Measurements from ENCODE around the gene FAM83C. TPM values are rescaled to one million over a fixed set of nuclear protein-coding genes. Genes with fewer than 3 reads are reported as not detected.

FAM83C gene
- total and polyA plus RNA-seq, 7 experiments from 2014 or later, result not detected

DNA sequence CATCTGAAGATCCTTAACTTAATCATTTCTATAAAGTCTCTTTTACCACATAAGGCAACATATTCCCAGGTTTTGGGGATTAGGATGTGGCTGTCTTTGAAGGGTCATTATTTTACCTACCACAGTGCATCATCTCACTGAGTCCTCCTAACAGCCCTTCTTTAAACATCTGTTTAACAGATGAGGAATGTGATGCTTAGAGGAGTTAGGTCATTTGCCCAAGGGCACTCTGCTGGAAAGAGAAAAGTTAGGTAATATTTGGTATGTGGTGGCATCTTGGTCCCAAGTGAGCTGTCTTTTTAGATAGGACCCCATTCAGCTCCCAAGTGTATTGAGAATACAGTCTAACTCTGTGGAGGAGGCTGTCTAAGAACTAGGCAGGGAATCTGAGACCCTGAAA lies 54.7 kb downstream of the FAM83C start:
- CTCF ChIA-PET, result no interaction called here
- Mint-ChIP-seq H3K9me3 (peaks cover 0 to 2% (median 0%) of the 10 kb centered on the region in 11 donors), H3K27me3 (peaks cover 0 to 16% (median 2%) of the 10 kb centered on the region in 5 donors), H3K4me1 (peaks cover 0 to 8% (median 0%) of the 10 kb centered on the region in 7 donors), H3K4me3 (no peak overlapping the region), H3K36me3 (peaks cover 9 to 60% (median 48%) of the 10 kb centered on the region in 5 donors), H3K27ac (no peak overlapping the region)
- intact Hi-C loops (cut with micrococcal nuclease), result no loop called here
- peaks cover 0 to 9% (median 0%) of the 10 kb centered on the region in 3 experiments for H3K36me3 ChIP-seq (ENCODE audit: control insufficient read depth in 2 of 3, insufficient read depth in 3 of 3, low read length in 3 of 3)
- H3K27ac ChIP-seq (ENCODE audit: low read depth, low read length), result no peak overlapping the region
- DNase-seq, result no peak
- H3K27me3 ChIP-seq (ENCODE audit: control insufficient read depth in 2 of 2, insufficient read depth in 2 of 2, low read length in 2 of 2), result no peaks in the 10 kb centered on the region
- no peaks in the 10 kb centered on the region for H3K9me3 ChIP-seq (ENCODE audit: control insufficient read depth in 2 of 3, low read length in 3 of 3)
- ATAC-seq, result no peak
- no peak overlapping the region for H3K4me3 ChIP-seq (ENCODE audit: low read length)
- POLR2A ChIA-PET, result no interaction called here
- H3K4me1 ChIP-seq (ENCODE audit: control insufficient read depth in 2 of 2, insufficient read depth in 2 of 2, low read length in 2 of 2), result no peaks in the 10 kb centered on the region

DNA sequence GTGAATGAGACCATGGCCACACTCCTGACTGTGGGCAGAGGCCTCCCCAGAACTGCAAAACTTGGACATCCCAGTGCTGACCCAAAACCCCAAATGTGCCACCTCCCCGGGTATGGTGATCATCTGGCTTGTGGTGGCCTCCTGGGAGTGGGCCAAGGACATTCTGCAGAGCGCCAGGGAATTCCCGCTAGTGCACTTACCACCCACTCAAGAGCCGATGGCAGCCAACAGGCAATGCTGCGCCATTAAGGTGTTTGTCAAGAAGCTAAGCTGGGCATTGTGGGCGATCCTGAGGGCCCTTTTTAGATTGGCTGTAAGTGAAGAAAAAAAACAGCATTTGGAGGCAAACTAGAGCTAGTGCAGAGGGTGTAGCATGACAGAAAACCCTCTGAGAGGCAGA lies 56.3 kb downstream of the FAM83C start:
- no peaks in the 10 kb centered on the region for H3K4me1 ChIP-seq (ENCODE audit: control insufficient read depth in 2 of 2, insufficient read depth in 2 of 2, low read length in 2 of 2)
- Mint-ChIP-seq H3K9me3 (peaks cover 0 to 2% (median 0%) of the 10 kb centered on the region in 11 donors), H3K4me3 (no peak overlapping the region), H3K4me1 (peaks cover 0 to 11% (median 0%) of the 10 kb centered on the region in 7 donors), H3K27me3 (peaks cover 0 to 16% (median 9%) of the 10 kb centered on the region in 5 donors), H3K27ac (no peak overlapping the region), H3K36me3 (peaks cover 9 to 70% (median 59%) of the 10 kb centered on the region in 5 donors)
- no peak for DNase-seq
- peaks cover 0 to 9% (median 0%) of the 10 kb centered on the region in 3 experiments for H3K36me3 ChIP-seq (ENCODE audit: control insufficient read depth in 2 of 3, insufficient read depth in 3 of 3, low read length in 3 of 3)
- H3K27ac ChIP-seq (ENCODE audit: low read depth, low read length), result no peak overlapping the region
- intact Hi-C loops (cut with micrococcal nuclease), result no loop called here
- CTCF ChIA-PET, result no interaction called here
- no peaks in the 10 kb centered on the region for H3K9me3 ChIP-seq (ENCODE audit: control insufficient read depth in 2 of 3, low read length in 3 of 3)
- POLR2A ChIA-PET, result no interaction called here
- H3K27me3 ChIP-seq (ENCODE audit: control insufficient read depth in 2 of 2, insufficient read depth in 2 of 2, low read length in 2 of 2), result no peaks in the 10 kb centered on the region
- H3K4me3 ChIP-seq (ENCODE audit: low read length), result no peak overlapping the region
- ATAC-seq, result no peak

Other genes starting within 250 kb of the FAM83C start
- gene TRPC4AP, start 199.6 kb downstream of the FAM83C start, total RNA-seq, result 10 to 100 TPM; 50.5 to 66.0 (median 60.6) TPM
- 10 to 100 TPM; 45.8 to 72.0 TPM for gene TRPC4AP, start 199.6 kb downstream of the FAM83C start, polyA plus RNA-seq
- gene EDEM2, start 145.1 kb downstream of the FAM83C start, total RNA-seq, result 10 to 100 TPM; 15.4 to 30.9 (median 20.0) TPM
- 10 to 100 TPM; 27.3 to 38.4 TPM for gene EDEM2, start 145.1 kb downstream of the FAM83C start, polyA plus RNA-seq
- 1 to 10 TPM in 1 of 5 experiments, under 1 TPM in 2, not detected in 2; 0.35 to 2.0 (median 0.60) TPM for gene PROCR, start 120.4 kb downstream of the FAM83C start, total RNA-seq
- 1 to 10 TPM in 1 of 2 donors, under 1 TPM in 1; 0.87 to 1.3 TPM for gene PROCR, start 120.4 kb downstream of the FAM83C start, polyA plus RNA-seq
- gene MMP24, start 65.7 kb downstream of the FAM83C start, total RNA-seq, result under 1 TPM in 1 of 5 experiments, not detected in 4; 0.07 TPM
- gene MMP24, start 65.7 kb downstream of the FAM83C start, polyA plus RNA-seq, result under 1 TPM in 1 of 2 donors, not detected in 1; 0.08 TPM
- 10 to 100 TPM; 43.8 to 88.6 (median 69.4) TPM for gene MMP24OS, start 14.3 kb downstream of the FAM83C start, total RNA-seq
- 10 to 100 TPM; 12.3 to 14.0 TPM for gene MMP24OS, start 14.3 kb downstream of the FAM83C start, polyA plus RNA-seq
- 100 to 1,000 TPM in 1 of 5 experiments, 10 to 100 TPM in 4; 35.4 to 117 (median 39.9) TPM for gene EIF6, start 7.7 kb downstream of the FAM83C start, total RNA-seq
- 100 to 1,000 TPM; 141 to 150 TPM for gene EIF6, start 7.7 kb downstream of the FAM83C start, polyA plus RNA-seq
- 10 to 100 TPM; 29.7 to 61.8 (median 48.8) TPM for gene UQCC1, start 119.5 kb upstream of the FAM83C start, total RNA-seq
- gene UQCC1, start 119.5 kb upstream of the FAM83C start, polyA plus RNA-seq, result 10 to 100 TPM; 12.6 to 16.8 TPM
- under 1 TPM in 1 of 5 experiments, not detected in 4; 0.13 TPM for gene GDF5, start 145.8 kb upstream of the FAM83C start, total RNA-seq
- not detected for gene GDF5, start 145.8 kb upstream of the FAM83C start, polyA plus RNA-seq
- gene CEP250, start 163.2 kb upstream of the FAM83C start, total RNA-seq, result 10 to 100 TPM; 34.5 to 75.0 (median 70.7) TPM
- 10 to 100 TPM in 1 of 2 donors, 1 to 10 TPM in 1; 7.7 to 19.0 TPM for gene CEP250, start 163.2 kb upstream of the FAM83C start, polyA plus RNA-seq
- not detected for gene C20orf173, start 237.2 kb upstream of the FAM83C start, total RNA-seq
- gene C20orf173, start 237.2 kb upstream of the FAM83C start, polyA plus RNA-seq, result not detected
- gene ERGIC3, start 249.7 kb upstream of the FAM83C start, total RNA-seq, result 100 to 1,000 TPM; 139 to 158 (median 148) TPM
- gene ERGIC3, start 249.7 kb upstream of the FAM83C start, polyA plus RNA-seq, result 100 to 1,000 TPM; 135 to 148 TPM